NCI-H2171 treated with DMSO at 0.1 percent for 48 hours (cell line): ENCODE data around the gene ZNF184.
"Not testable (repeated sequence)": the region's sequence is repeated elsewhere in the genome, so short reads cannot be mapped to it uniquely, and the experiment has no call there.

ENCODE experiments used
- DNase-seq: peaks from one replicate; lab custom pipeline; 2025; lab: John Stamatoyannopoulos, UW

ZNF184 gene

DNA sequence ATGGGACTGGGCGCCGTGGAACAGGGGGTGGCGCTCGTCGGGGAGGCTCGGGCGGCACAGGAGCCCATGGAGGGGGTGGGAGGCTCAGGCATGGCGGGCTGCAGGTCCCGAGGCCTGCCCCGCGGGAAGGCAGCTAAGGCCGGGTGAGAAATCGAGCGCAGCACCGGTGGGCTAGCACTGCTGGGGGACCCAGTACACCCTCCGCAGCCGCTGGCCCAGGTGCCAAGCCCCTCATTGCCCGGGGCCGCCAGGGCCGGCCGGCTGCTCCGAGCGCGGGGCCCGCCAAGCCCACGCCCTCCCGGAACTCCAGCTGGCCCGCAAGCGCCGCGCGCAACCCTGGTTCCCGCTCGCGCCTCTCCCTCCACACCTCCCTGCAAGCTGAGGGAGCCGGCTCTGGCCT, 48.1 kb downstream of the ZNF184 start:
- not testable (repeated sequence) for DNase-seq

DNA sequence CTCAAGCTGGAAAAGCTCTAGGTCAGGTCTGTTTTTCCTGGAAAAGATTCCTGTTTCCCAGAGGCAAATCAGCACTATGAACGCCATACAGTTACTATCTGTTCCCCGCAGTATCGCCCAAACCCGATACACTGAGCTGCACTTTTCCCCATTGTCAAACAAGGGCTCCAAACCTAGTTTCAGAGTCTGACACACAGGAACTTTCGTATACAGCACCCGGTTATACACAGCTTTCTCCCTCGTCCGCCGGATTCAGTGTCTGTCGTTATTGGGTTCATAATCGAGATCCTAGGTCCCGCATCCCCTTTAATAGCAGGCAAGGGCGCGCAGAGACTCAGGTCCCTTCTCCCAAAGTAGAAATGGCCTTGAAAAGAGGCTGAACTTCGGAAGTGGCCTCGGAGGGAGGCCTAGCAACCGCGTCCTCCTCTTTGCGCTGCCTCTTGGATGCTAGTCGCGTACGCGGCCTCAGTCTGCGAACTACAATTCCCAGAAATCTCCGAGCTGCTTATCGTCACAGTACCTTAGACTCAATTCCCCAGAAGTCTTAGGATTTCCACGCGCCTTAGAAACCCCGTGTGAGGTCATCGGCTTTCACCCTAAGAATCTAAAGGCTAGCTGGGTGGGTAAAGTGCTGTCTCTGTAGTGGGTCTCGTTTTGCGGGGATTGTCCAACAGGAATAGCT, 50.1 kb downstream of the ZNF184 start:
- no peak for DNase-seq

DNA sequence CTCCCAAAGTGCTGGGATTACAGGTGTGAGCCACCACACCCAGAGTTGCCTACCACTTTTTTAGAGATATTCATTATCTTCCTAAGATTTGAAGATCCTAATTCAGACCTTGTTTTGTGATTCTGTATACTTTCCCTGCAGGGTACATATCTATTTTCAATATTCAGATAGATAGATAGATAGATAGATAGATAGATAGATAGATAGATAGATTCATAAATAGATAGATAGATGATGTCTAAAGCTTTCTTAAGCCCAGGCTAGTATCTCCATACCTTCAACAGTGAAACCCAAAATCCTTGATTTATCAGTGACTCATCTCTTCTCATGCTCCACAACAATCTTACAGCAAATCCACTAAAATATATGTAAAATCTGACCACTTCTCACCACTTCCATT, 53.5 kb downstream of the ZNF184 start:
- DNase-seq, result no peak

DNA sequence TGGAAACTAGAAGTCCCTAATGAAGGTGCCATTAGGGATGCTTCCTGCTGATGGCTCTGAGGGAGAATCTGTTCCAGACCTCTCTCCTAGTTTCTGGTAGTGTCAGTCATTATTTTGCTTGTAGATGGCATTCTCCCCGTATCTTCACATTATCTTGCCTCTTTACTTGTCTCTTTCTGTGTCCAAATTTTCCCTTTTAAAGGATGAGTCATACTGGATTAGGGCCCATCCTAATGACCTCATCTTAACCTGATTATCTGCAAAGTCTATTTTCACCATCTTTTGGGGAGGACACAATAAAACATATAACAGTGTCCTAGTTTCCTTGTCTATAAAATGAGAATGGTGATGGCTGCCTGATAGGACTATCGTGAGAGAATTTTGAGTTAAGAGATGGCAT, 57.0 kb downstream of the ZNF184 start:
- DNase-seq, result no peak

DNA sequence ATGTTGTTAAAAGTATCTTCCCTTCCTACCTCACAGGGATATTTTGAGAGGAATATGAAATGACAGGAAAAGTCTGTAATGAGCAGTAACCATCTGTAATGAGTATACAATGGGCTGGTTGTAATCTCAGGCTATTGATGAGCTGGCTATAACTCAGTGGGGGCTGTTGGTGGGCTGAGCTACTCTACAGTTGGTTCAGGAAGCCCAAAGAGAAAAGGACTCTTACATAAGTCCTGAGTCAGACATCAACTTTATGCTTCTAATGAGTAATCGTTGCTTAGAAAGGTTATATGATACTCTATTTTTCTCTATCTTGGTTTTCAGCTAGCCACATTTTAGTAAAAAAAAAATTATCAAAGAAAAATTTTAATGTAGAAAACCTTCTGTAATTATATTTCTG, 57.9 kb downstream of the ZNF184 start:
- DNase-seq, result no peak

DNA sequence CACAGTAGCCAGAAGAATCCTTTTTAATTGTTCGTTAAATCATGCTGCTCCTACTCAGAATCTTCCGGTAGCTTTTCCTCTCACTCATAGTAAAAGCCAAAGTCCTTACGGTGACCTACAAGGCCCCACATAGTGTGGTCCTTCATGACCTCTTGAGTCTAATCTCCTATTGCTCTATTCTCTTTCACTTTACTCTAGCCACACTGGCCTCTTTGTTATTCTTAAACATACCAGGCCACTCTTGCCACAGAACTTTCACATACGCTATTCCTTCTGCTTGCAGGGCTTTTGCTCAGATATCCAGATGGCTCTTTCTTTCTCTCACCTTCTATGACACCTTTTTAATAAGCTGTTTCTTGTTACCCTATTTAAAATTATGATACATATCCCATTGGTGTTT, 58.6 kb downstream of the ZNF184 start:
- DNase-seq, result no peak

DNA sequence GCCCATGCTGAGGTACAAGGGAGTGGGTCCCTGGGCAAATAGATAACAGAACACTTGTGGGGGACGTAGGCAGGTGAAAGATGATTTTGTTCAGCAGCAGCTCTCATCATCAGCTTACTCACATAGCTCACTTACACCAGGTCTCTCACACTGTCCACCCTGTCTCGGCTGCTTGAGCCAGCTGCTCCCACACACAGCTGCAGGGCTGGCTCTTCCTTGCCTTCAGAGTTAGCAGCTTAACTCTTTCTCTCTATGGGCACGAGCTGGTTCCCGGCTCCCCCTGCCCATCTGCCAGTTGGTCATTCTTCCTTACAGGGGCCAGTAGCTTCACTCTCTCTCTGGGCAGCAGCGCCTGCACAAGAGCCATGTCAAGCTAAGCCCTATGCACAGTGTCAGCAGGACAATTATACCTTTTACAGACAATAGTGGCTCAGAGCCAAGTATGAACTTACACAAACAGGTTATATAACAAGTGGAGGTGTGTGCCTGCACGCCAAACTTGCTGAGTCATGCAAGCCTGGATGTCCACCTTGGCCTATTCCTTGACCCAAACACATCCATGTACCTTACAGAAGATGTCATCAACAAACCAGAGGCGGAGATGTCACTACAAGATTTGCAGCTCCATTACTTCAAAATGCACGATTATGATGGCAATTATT, 65.6 kb downstream of the ZNF184 start:
- peak; percentile 3 for DNase-seq

DNA sequence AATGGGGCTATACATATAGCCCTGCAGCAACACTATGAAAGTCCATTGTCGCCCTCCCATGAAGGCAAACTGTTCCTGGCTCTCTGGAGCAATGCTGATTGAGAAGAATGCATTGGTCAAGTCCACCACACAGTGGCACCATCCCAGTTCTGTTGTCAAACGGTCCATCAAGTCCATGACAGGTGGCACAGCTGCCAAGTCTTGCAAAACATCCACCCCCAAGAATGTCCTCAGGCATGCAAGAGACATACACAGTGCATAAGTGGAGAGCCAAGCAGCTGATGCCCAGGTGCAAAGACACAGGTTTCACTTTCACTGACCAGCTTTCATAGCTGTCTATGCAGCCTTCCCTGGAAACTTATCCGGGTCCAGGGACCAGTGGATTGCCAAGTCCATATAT, 66.8 kb downstream of the ZNF184 start:
- no peak for DNase-seq

DNA sequence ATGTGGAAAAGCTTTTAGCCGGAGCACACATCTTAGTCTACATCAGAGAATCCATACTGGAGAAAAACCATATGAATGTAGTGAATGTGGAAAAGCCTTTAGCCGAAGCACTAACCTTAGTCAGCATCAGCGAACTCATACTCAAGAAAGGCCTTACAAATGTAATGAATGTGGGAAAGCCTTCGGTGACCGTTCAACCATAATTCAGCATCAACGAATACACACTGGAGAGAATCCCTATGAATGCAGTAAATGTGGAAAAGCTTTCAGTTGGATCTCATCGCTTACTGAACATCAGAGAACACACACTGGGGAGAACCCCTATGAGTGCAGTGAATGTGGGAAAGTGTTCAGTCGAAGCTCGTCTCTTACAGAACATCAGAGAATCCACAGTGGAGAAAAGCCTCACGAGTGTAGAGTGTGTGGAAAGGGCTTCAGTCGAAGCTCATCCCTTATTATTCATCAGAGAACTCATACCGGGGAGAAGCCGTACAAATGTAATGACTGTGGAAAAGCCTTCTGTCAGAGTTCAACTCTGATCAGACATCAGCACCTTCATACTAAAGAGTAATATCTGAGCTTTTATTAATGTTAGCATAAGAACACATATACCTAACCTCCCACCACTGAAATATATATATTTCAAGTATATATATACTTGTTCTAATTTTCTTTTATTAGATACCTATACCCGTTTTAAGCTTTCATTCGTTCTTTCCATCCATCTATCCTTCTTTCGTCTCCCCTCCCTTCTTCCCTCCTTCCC, 71.8 kb downstream of the ZNF184 start:
- DNase-seq, result no peak
